ENCODE measurements around the gene ZNF639. TPM values are rescaled to one million over a fixed set of nuclear protein-coding genes. Genes with fewer than 3 reads are reported as not detected.

ZNF639 gene
- total RNA-seq, 1 experiment from 2014 or later = 60.4 TPM

Other genes with a start within 250 kb of the ZNF639 start
- 13.4 and 20.5 TPM in 2 replicates for gene PIK3CA, start 174.7 kb upstream of the ZNF639 start, total RNA-seq (2014; rRNA removed)
- gene KCNMB3, start 71.9 kb upstream of the ZNF639 start, total RNA-seq (2014; rRNA removed) = 1.2 and 2.3 TPM in 2 replicates
- 41.2 and 42.8 TPM in 2 replicates for gene MFN1, start 24.7 kb downstream of the ZNF639 start, total RNA-seq (2014; rRNA removed)
- 5.2 and 6.3 TPM in 2 replicates for gene GNB4, start 128.4 kb downstream of the ZNF639 start, total RNA-seq (2014; rRNA removed)
- 102 and 105 TPM in 2 replicates for gene ACTL6A, start 239.9 kb downstream of the ZNF639 start, total RNA-seq (2014; rRNA removed)

Data from PC-3 (cell line).